WTC11 (cell line): Measurements from ENCODE around the gene BACH2. TPM values are rescaled to one million over a fixed set of nuclear protein-coding genes. Genes with fewer than 3 reads are reported as not detected.

Experiments
- ATAC-seq: fragments of 200-7000 bp; cut with Tn5 transposase; 2 replicates; pipeline ENCODE4 v1.10.0; 2021; ENCODE audit warnings: mild to moderate bottlenecking, moderate library complexity
- CTCF ChIA-PET: fragments of 300-600 bp; sonication (Branson Sonifier 250); formaldehyde crosslinking; loops from one replicate; lab custom pipeline; 2021; ENCODE audit warnings: antibody characterized with exemption; lab: Charles Lee
- POLR2A ChIA-PET: fragments of 350-600 bp; sonication (Branson Sonifier 250); formaldehyde crosslinking; loops from one replicate; lab custom pipeline; 2021; ENCODE audit warnings: antibody characterized with exemption; lab: Charles Lee
- DNase-seq: peaks from one replicate; pipeline ENCODE4 v3.0.0; 2021; ENCODE audit warnings: low spot score
- H3K27ac Mint-ChIP-seq: 2 replicates; pipeline ENCODE4 v1.8.0; 2021; ENCODE audit warnings: mixed read lengths
- H3K27me3 Mint-ChIP-seq: 2 replicates; pipeline ENCODE4 v1.8.0; 2021; ENCODE audit warnings: low read depth, mild to moderate bottlenecking, moderate library complexity, mixed read lengths
- H3K36me3 Mint-ChIP-seq: 2 replicates; pipeline ENCODE4 v1.8.0; 2021; ENCODE audit warnings: mixed read lengths
- H3K4me1 Mint-ChIP-seq: 2 replicates; pipeline ENCODE4 v1.8.0; 2022; ENCODE audit warnings: mixed read lengths
- H3K4me3 Mint-ChIP-seq: 2 replicates; pipeline ENCODE4 v1.8.0; 2021; ENCODE audit warnings: mild to moderate bottlenecking, moderate library complexity, mixed read lengths
- H3K9me3 Mint-ChIP-seq: 2 replicates; pipeline ENCODE4 v1.8.0; 2021; ENCODE audit warnings: mixed read lengths
- ATF2 ChIP-seq: sonication (generic); formaldehyde crosslinking; IDR thresholded peaks from 2 replicates; pipeline ENCODE4 v1.8.1; 2022; ENCODE audit warnings: low read depth, missing genetic modification reagents, borderline replicate concordance
- CTCF ChIP-seq: fragments of 200-600 bp; IDR thresholded peaks from 2 replicates; pipeline ENCODE4 v1.8.0; 2022; ENCODE audit warnings: antibody characterized with exemption
- FOXP4 ChIP-seq: sonication (generic); formaldehyde crosslinking; IDR thresholded peaks from 2 replicates; pipeline ENCODE4 v1.8.0; 2022; ENCODE audit warnings: mild to moderate bottlenecking, missing genetic modification reagents
- IRF2 ChIP-seq: sonication (generic); formaldehyde crosslinking; IDR thresholded peaks from 2 replicates; pipeline ENCODE4 v1.8.0; 2022; ENCODE audit warnings: low read depth, missing genetic modification reagents, borderline replicate concordance
- JUN ChIP-seq: sonication (generic); formaldehyde crosslinking; IDR thresholded peaks from 2 replicates; pipeline ENCODE4 v1.8.0; 2023; ENCODE audit warnings: mild to moderate bottlenecking, missing genetic modification reagents
- MYBL2 ChIP-seq: sonication (generic); formaldehyde crosslinking; IDR thresholded peaks from 2 replicates; pipeline ENCODE4 v1.8.1; 2023; ENCODE audit warnings: mild to moderate bottlenecking, moderate library complexity, missing genetic modification reagents
- NR1H2 ChIP-seq: sonication (generic); formaldehyde crosslinking; IDR thresholded peaks from 2 replicates; pipeline ENCODE4 v1.9.0; 2021; ENCODE audit warnings: mild to moderate bottlenecking, moderate library complexity, missing genetic modification reagents
- OVOL2 ChIP-seq: fragments of 250-450 bp; sonication (Bioruptor Pico); IDR thresholded peaks from 2 replicates; pipeline ENCODE4 v1.9.0; 2021; ENCODE audit warnings: mild to moderate bottlenecking, borderline replicate concordance
- RORB ChIP-seq: fragments of 250-450 bp; sonication (Bioruptor Pico); IDR thresholded peaks from 2 replicates; pipeline ENCODE4 v1.9.0; 2021; ENCODE audit warnings: mild to moderate bottlenecking
- STAT6 ChIP-seq: sonication (generic); formaldehyde crosslinking; conservative IDR thresholded peaks from 2 replicates; pipeline ENCODE4 v1.8.1; 2023; ENCODE audit warnings: mild to moderate bottlenecking, low read depth, missing genetic modification reagents, moderate library complexity
- ZNF121 ChIP-seq: sonication (generic); formaldehyde crosslinking; IDR thresholded peaks from 2 replicates; pipeline ENCODE4 v1.8.0; 2023; ENCODE audit warnings: missing genetic modification reagents
- ZNF396 ChIP-seq: fragments of 250-450 bp; sonication (Bioruptor Pico); IDR thresholded peaks from 2 replicates; pipeline ENCODE4 v1.8.0; 2021; ENCODE audit warnings: mild to moderate bottlenecking, moderate library complexity, borderline replicate concordance
- ZNF416 ChIP-seq: fragments of 250-450 bp; sonication (Bioruptor Pico); IDR thresholded peaks from 2 replicates; pipeline ENCODE4 v1.9.0; 2021; ENCODE audit warnings: mild to moderate bottlenecking, inconsistent platforms
- ZNF423 ChIP-seq: fragments of 250-450 bp; sonication (Bioruptor Pico); IDR thresholded peaks from 2 replicates; pipeline ENCODE4 v2.1.2; 2022; ENCODE audit warnings: mild to moderate bottlenecking, moderate library complexity
- ZNF512 ChIP-seq: sonication (generic); formaldehyde crosslinking; IDR thresholded peaks from 2 replicates; pipeline ENCODE4 v1.8.1; 2022; ENCODE audit warnings: missing genetic modification reagents, borderline replicate concordance
- total RNA-seq: library from RNA; stranded (reverse); gene quantifications from 3 replicates; pipeline ENCODE4 v1.2.3, GENCODE V29; 2021
- TF ChIP-seq, protein P1 (sequence below): sonication (generic); formaldehyde crosslinking; IDR thresholded peaks from 2 replicates; pipeline ENCODE4 v1.8.0; 2022; ENCODE audit warnings: mild to moderate bottlenecking, missing genetic modification reagents
- TF ChIP-seq, protein P2 (sequence below): fragments of 250-450 bp; sonication (Bioruptor Pico); IDR thresholded peaks from 2 replicates; pipeline ENCODE4 v1.9.0; 2021; ENCODE audit warnings: mild to moderate bottlenecking

BACH2 gene
- total RNA-seq, 1 experiment from 2014 or later = 5.9 TPM

DNA sequence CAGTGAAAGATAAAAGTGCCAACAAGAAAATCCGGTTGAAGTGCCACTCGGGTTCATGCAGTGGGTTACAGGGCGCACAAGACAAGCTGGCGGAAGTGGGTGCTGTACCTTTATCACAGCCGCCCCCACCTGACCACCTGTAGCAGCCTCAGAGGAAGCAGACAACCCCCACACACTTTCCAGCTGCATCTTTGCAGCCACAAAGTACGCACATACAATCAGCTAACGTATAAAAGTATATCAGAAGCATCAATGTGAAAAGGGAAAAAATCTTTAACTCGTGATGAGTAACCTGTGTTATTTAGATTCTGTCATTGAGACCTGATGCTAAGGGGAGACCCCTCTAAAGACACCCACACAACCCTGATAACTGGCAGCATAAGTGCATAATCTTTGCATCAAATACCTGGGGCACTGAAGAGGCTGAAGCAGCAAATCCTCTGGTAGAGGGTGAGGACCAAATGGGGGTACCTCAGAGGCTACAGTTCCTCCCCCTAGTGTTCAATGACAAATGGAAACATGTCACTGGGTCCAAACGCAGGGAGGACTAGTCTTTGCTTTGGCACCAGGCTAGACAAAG, 22.1 kb downstream of the BACH2 start:
- no peak for DNase-seq
- CTCF ChIA-PET = interaction anchor here (1.6 kb wide), 1 partner anchor 334 kb away, joined by 10 read pairs; no protein-coding TSS in a partner anchor
- H3K4me1 Mint-ChIP-seq = no peaks in the 10 kb centered on the region
- H3K9me3 Mint-ChIP-seq = peaks cover 13% of the 10 kb centered on the region
- TF ChIP-seq CTCF = peak; percentile 24; the same call in 1 of the 2 replicates
- no peak for TF ChIP-seq JUN (CRISPR knock-in tag)
- H3K27me3 Mint-ChIP-seq = no peaks in the 10 kb centered on the region
- POLR2A ChIA-PET = no interaction called here
- H3K4me3 Mint-ChIP-seq = no peak overlapping the region
- H3K36me3 Mint-ChIP-seq = no peaks in the 10 kb centered on the region
- no peak overlapping the region for H3K27ac Mint-ChIP-seq
- ATAC-seq = peak; percentile 85

DNA sequence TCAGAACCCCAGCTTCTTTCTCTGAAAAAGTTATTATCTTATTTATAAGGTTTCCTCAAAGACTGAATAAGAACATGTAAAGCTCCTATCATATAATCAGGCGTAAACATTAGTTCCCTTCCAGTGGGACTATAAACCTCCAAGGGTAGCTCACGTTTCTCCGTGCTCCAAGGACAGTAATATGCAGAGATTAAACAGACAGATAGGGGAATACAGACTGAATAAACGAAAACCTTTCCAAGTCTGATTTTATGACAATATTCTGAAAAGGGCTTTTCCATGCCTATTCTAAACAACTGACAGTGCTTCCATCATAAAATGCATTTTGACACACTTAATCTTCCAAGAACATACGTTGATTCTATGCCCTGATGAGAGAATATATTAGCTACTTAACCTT, 22.8 kb downstream of the BACH2 start:
- Mint-ChIP-seq H3K27ac (no peak overlapping the region), H3K4me1 (no peaks in the 10 kb centered on the region), H3K27me3 (no peaks in the 10 kb centered on the region), H3K9me3 (peaks cover 13% of the 10 kb centered on the region), H3K36me3 (no peaks in the 10 kb centered on the region), H3K4me3 (no peak overlapping the region)
- ATAC-seq (no peak), DNase-seq (no peak)
- TF ChIP-seq, protein P1, sequence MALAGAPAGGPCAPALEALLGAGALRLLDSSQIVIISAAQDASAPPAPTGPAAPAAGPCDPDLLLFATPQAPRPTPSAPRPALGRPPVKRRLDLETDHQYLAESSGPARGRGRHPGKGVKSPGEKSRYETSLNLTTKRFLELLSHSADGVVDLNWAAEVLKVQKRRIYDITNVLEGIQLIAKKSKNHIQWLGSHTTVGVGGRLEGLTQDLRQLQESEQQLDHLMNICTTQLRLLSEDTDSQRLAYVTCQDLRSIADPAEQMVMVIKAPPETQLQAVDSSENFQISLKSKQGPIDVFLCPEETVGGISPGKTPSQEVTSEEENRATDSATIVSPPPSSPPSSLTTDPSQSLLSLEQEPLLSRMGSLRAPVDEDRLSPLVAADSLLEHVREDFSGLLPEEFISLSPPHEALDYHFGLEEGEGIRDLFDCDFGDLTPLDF (CRISPR knock-in tag) = no peak
- TF ChIP-seq ZNF512 (no peak), ATF2 (CRISPR knock-in tag) (no peak), ZNF423 (CRISPR knock-in tag) (no peak), ZNF121 (no peak), IRF2 (CRISPR knock-in tag) (no peak), RORB (no peak), ZNF396 (CRISPR knock-in tag) (no peak), MYBL2 (CRISPR knock-in tag) (no peak), FOXP4 (CRISPR knock-in tag) (no peak), CTCF (no peak), ZNF416 (CRISPR knock-in tag) (no peak), NR1H2 (CRISPR knock-in tag) (no peak), STAT6 (CRISPR knock-in tag) (no peak), JUN (CRISPR knock-in tag) (no peak), OVOL2 (CRISPR knock-in tag) (no peak)
- TF ChIP-seq, protein P2, sequence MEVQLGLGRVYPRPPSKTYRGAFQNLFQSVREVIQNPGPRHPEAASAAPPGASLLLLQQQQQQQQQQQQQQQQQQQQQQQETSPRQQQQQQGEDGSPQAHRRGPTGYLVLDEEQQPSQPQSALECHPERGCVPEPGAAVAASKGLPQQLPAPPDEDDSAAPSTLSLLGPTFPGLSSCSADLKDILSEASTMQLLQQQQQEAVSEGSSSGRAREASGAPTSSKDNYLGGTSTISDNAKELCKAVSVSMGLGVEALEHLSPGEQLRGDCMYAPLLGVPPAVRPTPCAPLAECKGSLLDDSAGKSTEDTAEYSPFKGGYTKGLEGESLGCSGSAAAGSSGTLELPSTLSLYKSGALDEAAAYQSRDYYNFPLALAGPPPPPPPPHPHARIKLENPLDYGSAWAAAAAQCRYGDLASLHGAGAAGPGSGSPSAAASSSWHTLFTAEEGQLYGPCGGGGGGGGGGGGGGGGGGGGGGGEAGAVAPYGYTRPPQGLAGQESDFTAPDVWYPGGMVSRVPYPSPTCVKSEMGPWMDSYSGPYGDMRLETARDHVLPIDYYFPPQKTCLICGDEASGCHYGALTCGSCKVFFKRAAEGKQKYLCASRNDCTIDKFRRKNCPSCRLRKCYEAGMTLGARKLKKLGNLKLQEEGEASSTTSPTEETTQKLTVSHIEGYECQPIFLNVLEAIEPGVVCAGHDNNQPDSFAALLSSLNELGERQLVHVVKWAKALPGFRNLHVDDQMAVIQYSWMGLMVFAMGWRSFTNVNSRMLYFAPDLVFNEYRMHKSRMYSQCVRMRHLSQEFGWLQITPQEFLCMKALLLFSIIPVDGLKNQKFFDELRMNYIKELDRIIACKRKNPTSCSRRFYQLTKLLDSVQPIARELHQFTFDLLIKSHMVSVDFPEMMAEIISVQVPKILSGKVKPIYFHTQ = no peak
- ChIA-PET CTCF (interaction anchor here (1.6 kb wide), 1 partner anchor 334 kb away, joined by 10 read pairs; no protein-coding TSS in a partner anchor), POLR2A (interaction anchor here (0.6 kb wide), 1 partner anchor 89 kb away, joined by 3 read pairs; no protein-coding TSS in a partner anchor)
